Type B pancreatic cell (in vitro differentiated cells): ENCODE results near the gene GLG1. TPM values are rescaled to one million over a fixed set of nuclear protein-coding genes. Genes with fewer than 3 reads are reported as not detected.
"Not testable (repeated sequence)": the region's sequence is repeated elsewhere in the genome, so short reads cannot be mapped to it uniquely, and the experiment has no call there.

Experiments used
- DNase-seq: peaks from one replicate; pipeline ENCODE4 v3.0.0; 2021; ENCODE audit warnings: mixed read lengths; ENCODE audit not compliant: unreplicated experiment; ENCODE audit errors: extremely low spot score
- H3K27ac Mint-ChIP-seq: 2 replicates; pipeline ENCODE4 v1.8.0; 2021; ENCODE audit warnings: mild to moderate bottlenecking, mixed read lengths
- H3K27me3 Mint-ChIP-seq: 2 replicates; pipeline ENCODE4 v1.8.0; 2021; ENCODE audit warnings: mixed read lengths
- H3K36me3 Mint-ChIP-seq: 2 replicates; pipeline ENCODE4 v1.8.0; 2021; ENCODE audit warnings: mixed read lengths
- H3K4me1 Mint-ChIP-seq: one replicate; pipeline ENCODE4 v1.8.0; 2021; ENCODE audit warnings: mixed read lengths; ENCODE audit not compliant: unreplicated experiment
- H3K4me3 Mint-ChIP-seq: 2 replicates; pipeline ENCODE4 v1.8.0; 2021; ENCODE audit warnings: mild to moderate bottlenecking, mixed read lengths
- H3K9me3 Mint-ChIP-seq: 2 replicates; pipeline ENCODE4 v1.8.0; 2021; ENCODE audit warnings: mixed read lengths
- CTCF ChIP-seq: fragments of 200-600 bp; sonication (generic); conservative IDR thresholded peaks from 2 replicates; pipeline ENCODE4 v1.5.0; 2021; ENCODE audit warnings: antibody characterized with exemption, mild to moderate bottlenecking
- total RNA-seq: library from RNA; stranded (reverse); gene quantifications from 2 replicates; pipeline ENCODE4 v1.2.1, GENCODE V29; 2021; ENCODE audit warnings: low replicate concordance

Gene GLG1
- total RNA-seq, 1 donor from 2014 or later = 144 TPM

GRCh38 chr16:74558873-74559272 is 48.0 kb downstream of the GLG1 start:
- Mint-ChIP-seq H3K27ac (no peak overlapping the region), H3K27me3 (no peaks in the 10 kb centered on the region), H3K9me3 (no peaks in the 10 kb centered on the region), H3K36me3 (no peaks in the 10 kb centered on the region), H3K4me3 (no peak overlapping the region), H3K4me1 (no peaks in the 10 kb centered on the region)
- TF ChIP-seq CTCF = no peak
- DNase-seq = no peak

- no peaks in the 10 kb centered on the region for H3K27me3 Mint-ChIP-seq
- H3K27ac Mint-ChIP-seq = no peak overlapping the region
- no peaks in the 10 kb centered on the region for H3K36me3 Mint-ChIP-seq
- no peak for DNase-seq
- TF ChIP-seq CTCF = no peak
- no peak overlapping the region for H3K4me3 Mint-ChIP-seq
- H3K4me1 Mint-ChIP-seq = no peaks in the 10 kb centered on the region
- no peaks in the 10 kb centered on the region for H3K9me3 Mint-ChIP-seq
Measured at GRCh38 chr16:74557275-74557674, 49.6 kb downstream of the GLG1 start.

- Mint-ChIP-seq H3K36me3 (no peaks in the 10 kb centered on the region), H3K4me1 (no peaks in the 10 kb centered on the region), H3K9me3 (no peaks in the 10 kb centered on the region), H3K4me3 (no peak overlapping the region), H3K27me3 (no peaks in the 10 kb centered on the region), H3K27ac (no peak overlapping the region)
- no peak for TF ChIP-seq CTCF
- no peak for DNase-seq
Measured at GRCh38 chr16:74556375-74556922, 50.5 kb downstream of the GLG1 start.

- H3K4me1 Mint-ChIP-seq, DNase-seq, H3K27me3 Mint-ChIP-seq, H3K9me3 Mint-ChIP-seq, H3K4me3 Mint-ChIP-seq, H3K36me3 Mint-ChIP-seq, H3K27ac Mint-ChIP-seq: not testable (repeated sequence)
Measured at GRCh38 chr16:74552357-74552756, 54.6 kb downstream of the GLG1 start.

GRCh38 chr16:74550227-74551019 is 56.5 kb downstream of the GLG1 start:
- not testable (repeated sequence) for H3K9me3 Mint-ChIP-seq, H3K27ac Mint-ChIP-seq, H3K4me3 Mint-ChIP-seq, H3K36me3 Mint-ChIP-seq, DNase-seq, H3K4me1 Mint-ChIP-seq, H3K27me3 Mint-ChIP-seq

GRCh38 chr16:74546112-74546511 is 60.8 kb downstream of the GLG1 start:
- H3K9me3 Mint-ChIP-seq, H3K4me1 Mint-ChIP-seq, DNase-seq, H3K27ac Mint-ChIP-seq, H3K27me3 Mint-ChIP-seq, H3K4me3 Mint-ChIP-seq, H3K36me3 Mint-ChIP-seq: not testable (repeated sequence)

- not testable (repeated sequence) for H3K27me3 Mint-ChIP-seq, H3K27ac Mint-ChIP-seq, H3K36me3 Mint-ChIP-seq, DNase-seq, H3K4me1 Mint-ChIP-seq, H3K4me3 Mint-ChIP-seq, H3K9me3 Mint-ChIP-seq
Measured at GRCh38 chr16:74542911-74543578, 63.9 kb downstream of the GLG1 start.

GRCh38 chr16:74540663-74541062 is 66.3 kb downstream of the GLG1 start:
- not testable (repeated sequence) for H3K36me3 Mint-ChIP-seq, H3K9me3 Mint-ChIP-seq, H3K27ac Mint-ChIP-seq, H3K4me1 Mint-ChIP-seq, H3K4me3 Mint-ChIP-seq, DNase-seq, H3K27me3 Mint-ChIP-seq

- H3K27me3 Mint-ChIP-seq, H3K36me3 Mint-ChIP-seq, DNase-seq, H3K4me3 Mint-ChIP-seq, H3K4me1 Mint-ChIP-seq, H3K27ac Mint-ChIP-seq, H3K9me3 Mint-ChIP-seq: not testable (repeated sequence)
Measured at GRCh38 chr16:74538801-74539200, 68.1 kb downstream of the GLG1 start.

- H3K36me3 Mint-ChIP-seq, H3K27ac Mint-ChIP-seq, H3K4me1 Mint-ChIP-seq, H3K4me3 Mint-ChIP-seq, H3K27me3 Mint-ChIP-seq, H3K9me3 Mint-ChIP-seq, DNase-seq: not testable (repeated sequence)
Measured at GRCh38 chr16:74537746-74538145, 69.2 kb downstream of the GLG1 start.

- not testable (repeated sequence) for H3K9me3 Mint-ChIP-seq, DNase-seq, H3K4me3 Mint-ChIP-seq, H3K4me1 Mint-ChIP-seq, H3K27me3 Mint-ChIP-seq, H3K36me3 Mint-ChIP-seq, H3K27ac Mint-ChIP-seq
Measured at GRCh38 chr16:74534650-74535049, 72.3 kb downstream of the GLG1 start.
